Measurements from ENCODE around the gene MEMO1.

- TF ChIP-seq CTCF (IDR thresholded peaks at IDR 0.05) (no peak), POLR2A (IDR thresholded peaks at IDR 0.05) (no peak)
Observed at GRCh38 chr2:31979956-31980355, 30.9 kb downstream of the MEMO1 start.
